Measurements from ENCODE around the gene CRTC2. TPM values are rescaled to one million over a fixed set of nuclear protein-coding genes. Genes with fewer than 3 reads are reported as not detected.

CRTC2 gene
- total and polyA plus RNA-seq, 9 of the 15 experiments (the other 6 are each of a cell fraction or from before 2014, with no cell fraction given) = 2.7 to 26.4 (median 10.2) TPM

GRCh38 chr1:153937331-153937730 is 21.1 kb downstream of the CRTC2 start:
- no peak overlapping the region for H3K27ac ChIP-seq (ENCODE audit: extremely low read depth, low read depth, low read length)
- 96% methylated on average over 10 of the region's 10 CpGs for WGBS (ENCODE audit: insufficient coverage, low coverage, missing lambda C conversion rate)
- H3K9me3 ChIP-seq (replicated peaks; ENCODE audit: control insufficient read depth, insufficient read depth, low read depth, low read length) = no peaks in the 10 kb centered on the region
- H2AFZ ChIP-seq (ENCODE audit: low read depth, low read length) = no peak overlapping the region
- no peak overlapping the region for H3K9ac ChIP-seq (ENCODE audit: insufficient read depth in 1 of 2, low read depth in 2 of 2, low read length in 2 of 2)
- no peak overlapping the region for H3K4me3 ChIP-seq
- H3K4me1 ChIP-seq (replicated peaks in 1 of 2; ENCODE audit: control insufficient read depth in 2 of 2, insufficient read depth in 2 of 2, low read length in 2 of 2) = no peaks in the 10 kb centered on the region; a peak in 1 of 5 replicates
- ChIA-PET POLR2A (interaction anchor here (0.8 to 2.2 kb wide), 2 partner anchors 14 to 24 kb away, joined by 3 to 6 read pairs; no protein-coding TSS in a partner anchor), CTCF (ENCODE audit: low intra/inter-chr PET ratio) (no interaction called here)
- TF ChIP-seq SPI1 (IDR thresholded peaks at IDR 0.05; ENCODE audit: borderline replicate concordance, low read depth, low read length) = no peak
- TF ChIP-seq RBFOX2 (IDR thresholded peaks at IDR 0.05; ENCODE audit: low read depth, low read length) = no peak
- TF ChIP-seq, protein P1, sequence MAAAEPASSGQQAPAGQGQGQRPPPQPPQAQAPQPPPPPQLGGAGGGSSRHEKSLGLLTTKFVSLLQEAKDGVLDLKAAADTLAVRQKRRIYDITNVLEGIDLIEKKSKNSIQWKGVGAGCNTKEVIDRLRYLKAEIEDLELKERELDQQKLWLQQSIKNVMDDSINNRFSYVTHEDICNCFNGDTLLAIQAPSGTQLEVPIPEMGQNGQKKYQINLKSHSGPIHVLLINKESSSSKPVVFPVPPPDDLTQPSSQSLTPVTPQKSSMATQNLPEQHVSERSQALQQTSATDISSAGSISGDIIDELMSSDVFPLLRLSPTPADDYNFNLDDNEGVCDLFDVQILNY (CRISPR knock-in tag; IDR thresholded peaks at IDR 0.05) = no peak
- TF ChIP-seq, protein P2, sequence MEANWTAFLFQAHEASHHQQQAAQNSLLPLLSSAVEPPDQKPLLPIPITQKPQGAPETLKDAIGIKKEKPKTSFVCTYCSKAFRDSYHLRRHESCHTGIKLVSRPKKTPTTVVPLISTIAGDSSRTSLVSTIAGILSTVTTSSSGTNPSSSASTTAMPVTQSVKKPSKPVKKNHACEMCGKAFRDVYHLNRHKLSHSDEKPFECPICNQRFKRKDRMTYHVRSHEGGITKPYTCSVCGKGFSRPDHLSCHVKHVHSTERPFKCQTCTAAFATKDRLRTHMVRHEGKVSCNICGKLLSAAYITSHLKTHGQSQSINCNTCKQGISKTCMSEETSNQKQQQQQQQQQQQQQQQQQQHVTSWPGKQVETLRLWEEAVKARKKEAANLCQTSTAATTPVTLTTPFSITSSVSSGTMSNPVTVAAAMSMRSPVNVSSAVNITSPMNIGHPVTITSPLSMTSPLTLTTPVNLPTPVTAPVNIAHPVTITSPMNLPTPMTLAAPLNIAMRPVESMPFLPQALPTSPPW (CRISPR knock-in tag; IDR thresholded peaks at IDR 0.05) = no peak
- no peak for TF ChIP-seq BACH1 (tag; IDR thresholded peaks at IDR 0.05)
- TF ChIP-seq ZNF347 (CRISPR knock-in tag; IDR thresholded peaks at IDR 0.05; ENCODE audit: low read depth) = no peak
- no peak for TF ChIP-seq FIP1L1 (IDR thresholded peaks at IDR 0.05; ENCODE audit: low read depth, low read length, poor library complexity, severe bottlenecking)
- no peak for TF ChIP-seq HNRNPH1 (optimal IDR thresholded peaks at IDR 0.05; ENCODE audit: low read depth, low read length)
- no peak for TF ChIP-seq ZBTB1 (CRISPR knock-in tag; IDR thresholded peaks at IDR 0.05; ENCODE audit: borderline replicate concordance, low read depth)
- TF ChIP-seq ZZZ3 (IDR thresholded peaks at IDR 0.05) = no peak
- no peak for ATAC-seq
- no peak for DNase-seq (ENCODE audit: extremely low read depth in 1 of 4, low spot score in 3 of 4)
- H3K4me2 ChIP-seq (ENCODE audit: insufficient read depth, low read length) = no peak overlapping the region
- BruUV-seq (replicated peaks) = no TSS peak
- in situ Hi-C loops (cut with MboI) = no loop called here
- FAIRE-seq = no peak
- peaks cover 92% of the 10 kb centered on the region; the same call in 2 of the 3 replicates for H3K36me3 ChIP-seq (ENCODE audit: control insufficient read depth, insufficient read depth, low read length)
- intact Hi-C loops (cut with micrococcal nuclease) = no loop called here
- no peaks in the 10 kb centered on the region for H3K9me1 ChIP-seq (ENCODE audit: control insufficient read depth, insufficient read depth, low read length)
- no peaks in the 10 kb centered on the region for H3K79me2 ChIP-seq (ENCODE audit: control insufficient read depth, insufficient read depth, low read length)
- no peaks in the 10 kb centered on the region for H4K20me1 ChIP-seq (replicated peaks; ENCODE audit: control insufficient read depth, insufficient read depth, low read length)
- H3K27me3 ChIP-seq (ENCODE audit: control insufficient read depth in 2 of 2, insufficient read depth in 2 of 2, low read length in 2 of 2) = no peaks in the 10 kb centered on the region

All from K562 (cell line).